AML-193 (cell line): ENCODE data around the gene GRM4.

ENCODE experiments used
- DNase-seq, 2 experiments: peaks; one replicate each; lab custom pipeline; 2025; lab: John Stamatoyannopoulos, UW

The GRM4 gene

GRCh38 chr6:34157236-34157830 lies 11.4 kb upstream of the GRM4 start:
- DNase-seq, result no peak

- DNase-seq, result no peak
These were observed 9.8 kb upstream of the GRM4 start for GRCh38 chr6:34155471-34156300.

GRCh38 chr6:34154668-34155447 lies 9.0 kb upstream of the GRM4 start:
- peak; percentile 39 to 41 for DNase-seq

- no peak for DNase-seq
These were observed 7.1 kb upstream of the GRM4 start for GRCh38 chr6:34152806-34153520.

- no peak for DNase-seq
These were observed 6.2 kb upstream of the GRM4 start for GRCh38 chr6:34152042-34152524.

GRCh38 chr6:34151321-34152041 lies 5.6 kb upstream of the GRM4 start:
- DNase-seq, result no peak

- DNase-seq, result no peak
These were observed 4.9 kb upstream of the GRM4 start for GRCh38 chr6:34150766-34151165.

- DNase-seq, result no peak
These were observed 4.0 kb upstream of the GRM4 start for GRCh38 chr6:34149831-34150400.

GRCh38 chr6:34149452-34149810 lies 3.5 kb upstream of the GRM4 start:
- no peak for DNase-seq

- DNase-seq, result no peak
These were observed 3.0 kb upstream of the GRM4 start for GRCh38 chr6:34148631-34149451.

GRCh38 chr6:34147906-34148630 lies 2.2 kb upstream of the GRM4 start:
- DNase-seq, result no peak

GRCh38 chr6:34146801-34147592 lies 1.1 kb upstream of the GRM4 start:
- DNase-seq, result no peak

GRCh38 chr6:34145161-34146020 lies 496 bp downstream of the GRM4 start:
- no peak for DNase-seq

- no peak for DNase-seq
These were observed 1.2 kb downstream of the GRM4 start for GRCh38 chr6:34144581-34145160.

- no peak for DNase-seq
These were observed 1.9 kb downstream of the GRM4 start for GRCh38 chr6:34143884-34144580.

GRCh38 chr6:34143196-34143883 lies 2.5 kb downstream of the GRM4 start:
- no peak for DNase-seq
